ENCODE results near the gene MUC2.

The MUC2 gene

GRCh38 chr11:1049071-1049405 lies 25.6 kb upstream of the MUC2 start:
- DNase-seq (ENCODE audit: low read depth in 1 of 2, low spot score in 1 of 2), result no peak
- H3K27ac ChIP-seq (replicated peaks), result no peak overlapping the region
- no peak overlapping the region for H3K4me3 ChIP-seq (replicated peaks; ENCODE audit: insufficient read depth, low read length)
- H3K27me3 ChIP-seq (ENCODE audit: insufficient read depth, poor library complexity, severe bottlenecking), result peaks cover 34% of the 10 kb centered on the region
- TF ChIP-seq GABPA (IDR thresholded peaks at IDR 0.05; ENCODE audit: low read depth) (no peak), REST (IDR thresholded peaks at IDR 0.05; ENCODE audit: insufficient replicate concordance, low read depth) (no peak)

- peak in 1 of 2 experiments; percentile 46 for DNase-seq (ENCODE audit: low read depth in 1 of 2, low spot score in 1 of 2)
- Histone ChIP-seq H3K27me3 (ENCODE audit: insufficient read depth, poor library complexity, severe bottlenecking) (peaks cover 36% of the 10 kb centered on the region), H3K27ac (replicated peaks) (no peak overlapping the region), H3K4me3 (replicated peaks; ENCODE audit: insufficient read depth, low read length) (no peak overlapping the region)
- TF ChIP-seq GABPA (IDR thresholded peaks at IDR 0.05; ENCODE audit: low read depth) (no peak), CTCF (IDR thresholded peaks at IDR 0.05; ENCODE audit: insufficient read depth, low read length) (no peak), SPI1 (IDR thresholded peaks at IDR 0.05; ENCODE audit: borderline replicate concordance, low read depth) (0 out of 2 replicates have a peak, but pooled peaks have one; percentile 5)
Observed at GRCh38 chr11:1049431-1049891, 25.2 kb upstream of the MUC2 start.

GRCh38 chr11:1049911-1050580 lies 24.6 kb upstream of the MUC2 start:
- TF ChIP-seq POLR2AphosphoS5 (IDR thresholded peaks at IDR 0.05; ENCODE audit: low read depth) (no peak), SPI1 (IDR thresholded peaks at IDR 0.05; ENCODE audit: borderline replicate concordance, low read depth) (no peak), CTCF (IDR thresholded peaks at IDR 0.05; ENCODE audit: insufficient read depth, low read length) (no peak), GABPA (IDR thresholded peaks at IDR 0.05; ENCODE audit: low read depth) (no peak), REST (IDR thresholded peaks at IDR 0.05; ENCODE audit: insufficient replicate concordance, low read depth) (no peak)
- DNase-seq (ENCODE audit: low read depth in 1 of 2, low spot score in 1 of 2), result no peak
- Histone ChIP-seq H3K27me3 (ENCODE audit: insufficient read depth, poor library complexity, severe bottlenecking) (peaks cover 37% of the 10 kb centered on the region), H3K4me3 (replicated peaks; ENCODE audit: insufficient read depth, low read length) (no peak overlapping the region), H3K27ac (replicated peaks) (no peak overlapping the region)

GRCh38 chr11:1050581-1051355 lies 23.9 kb upstream of the MUC2 start:
- Histone ChIP-seq H3K27ac (replicated peaks) (no peak overlapping the region), H3K4me3 (replicated peaks; ENCODE audit: insufficient read depth, low read length) (no peak overlapping the region), H3K27me3 (ENCODE audit: insufficient read depth, poor library complexity, severe bottlenecking) (peaks cover 37% of the 10 kb centered on the region)
- TF ChIP-seq CTCF (IDR thresholded peaks at IDR 0.05; ENCODE audit: insufficient read depth, low read length) (peak; percentile 83), REST (IDR thresholded peaks at IDR 0.05; ENCODE audit: insufficient replicate concordance, low read depth) (no peak), SPI1 (IDR thresholded peaks at IDR 0.05; ENCODE audit: borderline replicate concordance, low read depth) (no peak)
- DNase-seq (ENCODE audit: low read depth in 1 of 2, low spot score in 1 of 2), result peak; percentile 50 to 73
